ENCODE measurements around the gene ALAD.

The ALAD gene

GRCh38 chr9:113345190-113345589 is 55.9 kb downstream of the ALAD start:
- no peak for DNase-seq

DNA sequence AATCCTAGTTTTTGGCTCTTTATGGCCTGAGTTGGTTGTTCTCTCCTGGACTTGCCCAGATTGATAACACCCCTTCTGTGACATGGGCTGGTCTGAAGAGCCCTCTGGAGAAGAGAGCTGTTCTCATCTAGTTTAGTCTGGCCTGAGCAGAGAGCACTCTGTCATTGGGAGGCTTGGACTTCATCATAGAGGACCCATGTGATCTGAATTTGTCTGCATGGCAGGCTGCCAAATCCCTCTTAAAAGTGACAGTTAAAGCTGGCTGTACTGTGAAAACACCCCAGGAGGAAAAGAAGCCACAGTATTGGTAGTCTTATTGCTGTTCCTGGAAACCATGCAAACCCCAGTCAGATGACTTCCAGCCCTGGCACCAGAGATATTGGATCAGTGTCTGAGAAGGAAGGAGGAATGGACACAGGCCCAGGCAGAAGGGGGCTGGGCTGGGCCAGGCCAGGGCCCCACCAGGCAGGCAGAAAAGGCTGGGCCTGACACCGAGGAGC is 57.3 kb downstream of the ALAD start:
- DNase-seq: no peak

- no peak for DNase-seq
These were observed 59.2 kb downstream of the ALAD start for GRCh38 chr9:113341712-113342410.

DNA sequence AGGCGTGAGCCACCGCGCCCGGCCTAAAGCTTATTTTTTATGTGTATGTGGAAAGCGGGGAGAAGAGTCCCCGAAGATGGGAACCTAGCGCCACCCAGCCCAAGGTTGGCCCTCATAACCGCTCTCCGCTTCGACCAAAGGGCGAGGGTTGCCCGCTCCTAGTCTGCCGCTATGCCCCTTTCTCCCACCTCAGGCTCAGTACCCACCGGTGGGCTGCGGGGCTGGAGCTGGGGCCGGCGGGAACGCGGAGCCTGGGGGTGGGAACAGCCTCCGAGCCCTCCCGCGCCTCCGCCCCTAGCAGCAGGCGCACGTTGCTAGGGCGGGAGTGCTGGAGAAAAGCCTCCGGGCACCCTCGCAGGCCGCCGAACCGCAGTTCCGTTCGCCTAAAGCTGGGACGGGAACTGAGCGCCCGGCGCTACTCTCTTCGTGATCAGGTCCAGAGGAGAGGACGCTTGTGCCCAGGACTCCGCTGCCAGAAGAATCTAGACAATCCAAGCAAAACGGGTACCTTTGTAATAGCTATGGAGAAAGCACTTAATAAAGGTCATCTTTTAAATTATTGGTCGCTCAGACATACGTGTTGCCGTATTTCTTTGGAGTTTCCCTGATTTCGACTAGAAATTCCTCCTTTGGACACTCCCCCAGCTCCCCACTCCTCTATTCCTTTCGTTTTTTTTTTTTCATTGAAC is 60.9 kb downstream of the ALAD start, which contains the start of gene WDR31:
TSS of gene WDR31 (minus strand) at position 265 of the 689 bp plus-strand sequence. CDS start 8,253 bp downstream, outside the sequence.
- DNase-seq: peak; percentile 59

DNA sequence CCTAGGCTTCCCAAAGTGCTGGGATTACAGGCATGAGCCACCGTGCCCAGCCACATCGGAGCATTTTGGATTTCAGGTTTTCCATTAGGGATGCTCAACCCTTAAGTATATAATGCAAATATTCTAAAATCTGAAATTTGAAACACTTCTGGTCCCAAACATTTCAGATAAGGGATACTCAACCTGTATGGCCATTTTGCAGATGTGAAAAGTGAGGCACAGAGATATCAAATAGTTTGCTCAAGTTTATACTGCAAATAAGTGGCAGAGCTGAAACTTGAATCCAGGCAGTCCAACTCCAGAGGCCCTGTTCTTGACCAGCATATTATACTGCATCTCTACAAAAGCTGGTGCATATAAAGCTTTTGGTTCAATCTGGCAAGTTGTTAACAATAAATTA is 63.4 kb downstream of the ALAD start:
- no peak for DNase-seq

Measured in central memory CD4-positive, alpha-beta T cell (primary cell).